A673 (cell line): Measurements from ENCODE around the gene ZFP69B. TPM values are rescaled to one million over a fixed set of nuclear protein-coding genes. Genes with fewer than 3 reads are reported as not detected.

Experiments
- BruUV-seq: library from RNA; stranded (reverse); fragments of 400-500 nt; replicated peaks from 2 replicates; lab custom pipeline; 2021; lab: Mats Ljungman, UMichigan
- CTCF ChIA-PET: fragments of 300-600 bp; sonication (Branson Sonifier 250); formaldehyde crosslinking; loops from one replicate; lab custom pipeline; 2022; ENCODE audit warnings: antibody characterized with exemption; lab: Charles Lee
- POLR2A ChIA-PET: fragments of 300-600 bp; sonication (Branson Sonifier 250); formaldehyde crosslinking; loops from one replicate; lab custom pipeline; 2022; ENCODE audit warnings: antibody characterized with exemption; ENCODE audit not compliant: low non-redundant PET; lab: Charles Lee
- DNase-seq: peaks from one replicate; pipeline ENCODE4 v3.0.0-alpha.2; 2015; ENCODE audit warnings: low spot score
- H3K27ac ChIP-seq: fragments of 200-600 bp; sonication (generic); 2 replicates; pipeline ENCODE4 v1.5.1; 2016; ENCODE audit warnings: mixed run types, low read depth, mild to moderate bottlenecking, mixed read lengths, antibody characterized with exemption, low read length; ENCODE audit not compliant: poor library complexity, severe bottlenecking
- H3K27me3 ChIP-seq: fragments of 200-600 bp; sonication (generic); replicated peaks from 2 replicates; pipeline ENCODE4 v1.6.1; 2017; ENCODE audit warnings: mixed run types, low read depth, mild to moderate bottlenecking, mixed read lengths, antibody characterized with exemption, low read length; ENCODE audit not compliant: insufficient read depth, poor library complexity
- H3K36me3 ChIP-seq: fragments of 200-600 bp; sonication (generic); 2 replicates; pipeline ENCODE4 v1.6.1; 2016; ENCODE audit warnings: mixed run types, mild to moderate bottlenecking, mixed read lengths, antibody characterized with exemption, low read length; ENCODE audit not compliant: insufficient read depth, poor library complexity, severe bottlenecking
- H3K4me1 ChIP-seq: fragments of 200-600 bp; sonication (generic); 2 replicates; pipeline ENCODE4 v1.6.1; 2017; ENCODE audit warnings: mixed run types, mild to moderate bottlenecking, mixed read lengths, antibody characterized with exemption, low read length; ENCODE audit not compliant: insufficient read depth, poor library complexity, severe bottlenecking
- H3K4me3 ChIP-seq: fragments of 200-600 bp; sonication (generic); 2 replicates; pipeline ENCODE4 v1.5.1; 2016; ENCODE audit warnings: low read depth, mixed run types, mild to moderate bottlenecking, mixed read lengths, low read length; ENCODE audit not compliant: poor library complexity, severe bottlenecking
- H3K9me3 ChIP-seq: fragments of 200-600 bp; sonication (generic); 2 replicates; pipeline ENCODE4 v1.6.1; 2016; ENCODE audit warnings: mixed run types, low read depth, mild to moderate bottlenecking, mixed read lengths, antibody characterized with exemption, low read length; ENCODE audit not compliant: poor library complexity, severe bottlenecking
- EZH2 ChIP-seq: fragments of 200-600 bp; sonication (generic); IDR thresholded peaks from 2 replicates; pipeline ENCODE4 v1.6.1; 2017; ENCODE audit warnings: borderline replicate concordance, low read depth, mild to moderate bottlenecking, mixed read lengths, antibody characterized with exemption, low read length; ENCODE audit not compliant: poor library complexity, severe bottlenecking
- intact Hi-C: fragments of 100-400 bp; cut with micrococcal nuclease; formaldehyde crosslinking; loops from one replicate; pipeline ENCODE4 v1.10.0; 2022; ENCODE audit not compliant: unreplicated experiment
- total RNA-seq: library from RNA; stranded (reverse); gene quantifications from 2 replicates; pipeline ENCODE4 v1.2.3, GENCODE V29; 2021
- TF ChIP-seq, protein P1 (sequence below): fragments of 300-800, 200-600 bp; sonication (generic); conservative IDR thresholded peaks from 2 replicates; pipeline ENCODE4 v1.5.1; 2017; ENCODE audit warnings: low read depth, mild to moderate bottlenecking, antibody characterized with exemption, low read length, moderate library complexity, mixed read lengths

ZFP69B gene
- total RNA-seq, 1 experiment from 2014 or later = 18.5 TPM

DNA sequence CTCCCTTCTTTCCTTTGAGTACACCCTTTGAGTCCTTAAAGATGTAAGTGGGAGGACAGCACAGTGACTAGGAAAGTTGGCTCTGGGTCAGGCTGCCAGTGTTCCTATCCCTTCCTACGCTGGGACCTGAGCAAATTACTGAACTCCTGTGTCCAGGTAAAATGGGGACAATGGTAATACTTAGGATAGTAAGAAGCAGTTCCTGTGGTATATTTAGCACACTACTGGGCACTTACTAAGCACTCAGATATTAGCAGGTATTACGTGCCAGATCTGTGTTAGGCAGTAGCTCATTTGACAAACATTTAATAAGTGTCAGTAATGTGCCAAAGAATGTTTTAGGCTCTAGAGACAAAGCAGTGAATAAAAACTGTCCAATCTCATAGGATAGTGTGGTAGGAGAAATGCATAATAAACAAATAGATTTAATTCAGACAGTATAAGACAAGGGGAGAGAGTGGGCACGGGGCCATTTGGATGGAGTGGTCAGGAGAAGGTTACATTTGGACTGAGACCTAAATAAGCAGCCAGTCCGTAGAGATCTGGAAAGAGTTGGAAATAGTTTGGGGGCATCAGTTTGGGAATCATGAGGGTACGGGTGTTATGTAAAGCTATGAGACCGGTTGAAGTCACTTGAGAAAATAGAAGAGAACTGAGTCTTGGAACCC lies 26.2 kb upstream of the ZFP69B start:
- no peak overlapping the region for H3K27ac ChIP-seq
- peaks cover 4% of the 10 kb centered on the region for H3K4me1 ChIP-seq
- H3K4me3 ChIP-seq = no peak overlapping the region
- no peak for DNase-seq
- H3K36me3 ChIP-seq = peaks cover 6% of the 10 kb centered on the region
- no peaks in the 10 kb centered on the region for H3K27me3 ChIP-seq
- CTCF ChIA-PET = no interaction called here
- H3K9me3 ChIP-seq = no peaks in the 10 kb centered on the region
- no TSS peak for BruUV-seq
- POLR2A ChIA-PET = no interaction called here
- intact Hi-C loops = no loop called here
- TF ChIP-seq, protein P1, sequence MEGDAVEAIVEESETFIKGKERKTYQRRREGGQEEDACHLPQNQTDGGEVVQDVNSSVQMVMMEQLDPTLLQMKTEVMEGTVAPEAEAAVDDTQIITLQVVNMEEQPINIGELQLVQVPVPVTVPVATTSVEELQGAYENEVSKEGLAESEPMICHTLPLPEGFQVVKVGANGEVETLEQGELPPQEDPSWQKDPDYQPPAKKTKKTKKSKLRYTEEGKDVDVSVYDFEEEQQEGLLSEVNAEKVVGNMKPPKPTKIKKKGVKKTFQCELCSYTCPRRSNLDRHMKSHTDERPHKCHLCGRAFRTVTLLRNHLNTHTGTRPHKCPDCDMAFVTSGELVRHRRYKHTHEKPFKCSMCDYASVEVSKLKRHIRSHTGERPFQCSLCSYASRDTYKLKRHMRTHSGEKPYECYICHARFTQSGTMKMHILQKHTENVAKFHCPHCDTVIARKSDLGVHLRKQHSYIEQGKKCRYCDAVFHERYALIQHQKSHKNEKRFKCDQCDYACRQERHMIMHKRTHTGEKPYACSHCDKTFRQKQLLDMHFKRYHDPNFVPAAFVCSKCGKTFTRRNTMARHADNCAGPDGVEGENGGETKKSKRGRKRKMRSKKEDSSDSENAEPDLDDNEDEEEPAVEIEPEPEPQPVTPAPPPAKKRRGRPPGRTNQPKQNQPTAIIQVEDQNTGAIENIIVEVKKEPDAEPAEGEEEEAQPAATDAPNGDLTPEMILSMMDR = no peak
- TF ChIP-seq EZH2 = no peak

DNA sequence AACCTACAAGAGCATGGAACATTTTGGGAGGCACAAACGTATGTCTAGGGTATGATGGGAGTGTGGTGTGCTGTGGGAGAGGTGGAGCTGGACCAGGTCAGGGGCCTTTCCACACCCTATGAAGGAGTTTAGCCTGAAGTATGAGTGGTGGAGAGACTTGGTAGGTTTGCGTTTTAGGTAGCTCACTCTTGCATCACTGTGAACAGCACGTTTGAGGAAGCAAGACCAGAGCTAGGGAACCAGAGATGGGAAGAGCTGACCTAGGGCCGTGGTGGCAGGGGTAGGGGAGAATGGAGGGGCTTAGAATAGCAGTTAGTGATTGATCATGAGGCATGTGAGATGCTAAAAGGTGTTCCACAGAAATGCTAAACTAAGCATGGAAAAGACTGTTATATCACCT lies 25.1 kb upstream of the ZFP69B start:
- BruUV-seq = no TSS peak
- H3K36me3 ChIP-seq = peaks cover 6% of the 10 kb centered on the region
- ChIA-PET CTCF (no interaction called here), POLR2A (no interaction called here)
- no peak for DNase-seq
- H3K4me3 ChIP-seq = no peak overlapping the region
- TF ChIP-seq EZH2 = no peak
- no peaks in the 10 kb centered on the region for H3K27me3 ChIP-seq
- peaks cover 4% of the 10 kb centered on the region for H3K4me1 ChIP-seq
- no peak overlapping the region for H3K27ac ChIP-seq
- intact Hi-C loops = no loop called here
- no peaks in the 10 kb centered on the region for H3K9me3 ChIP-seq

DNA sequence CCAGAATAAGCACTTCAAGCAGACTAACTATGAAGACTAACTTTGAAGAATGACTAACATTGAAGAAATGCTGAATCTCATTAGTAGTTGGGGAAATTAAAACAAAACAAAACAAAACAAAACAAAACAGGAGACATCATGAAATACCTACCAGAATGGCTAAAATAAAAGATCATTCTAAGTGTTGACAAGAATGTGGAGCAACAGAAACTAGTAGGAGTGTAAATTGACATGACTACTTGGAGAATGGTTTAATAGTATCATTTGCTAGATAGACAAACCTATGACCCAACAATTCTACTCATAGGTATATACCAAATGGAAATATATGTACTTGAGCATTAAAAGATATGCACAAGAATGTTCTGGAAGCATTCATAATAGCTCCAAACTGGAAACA lies 18.9 kb upstream of the ZFP69B start:
- H3K27me3 ChIP-seq = no peaks in the 10 kb centered on the region
- ChIA-PET POLR2A (no interaction called here), CTCF (no interaction called here)
- no TSS peak for BruUV-seq
- no peak for DNase-seq
- TF ChIP-seq, protein P1 = no peak
- TF ChIP-seq EZH2 = no peak
- intact Hi-C loops = loop anchor here (10.0 kb wide), 1 partner anchor 287 kb away; no protein-coding TSS in a partner anchor
- no peaks in the 10 kb centered on the region for H3K36me3 ChIP-seq
- H3K9me3 ChIP-seq = no peaks in the 10 kb centered on the region
- H3K27ac ChIP-seq = no peak overlapping the region
- H3K4me1 ChIP-seq = no peaks in the 10 kb centered on the region
- H3K4me3 ChIP-seq = no peak overlapping the region
